ENCODE measurements around the gene MYNN.

DNA sequence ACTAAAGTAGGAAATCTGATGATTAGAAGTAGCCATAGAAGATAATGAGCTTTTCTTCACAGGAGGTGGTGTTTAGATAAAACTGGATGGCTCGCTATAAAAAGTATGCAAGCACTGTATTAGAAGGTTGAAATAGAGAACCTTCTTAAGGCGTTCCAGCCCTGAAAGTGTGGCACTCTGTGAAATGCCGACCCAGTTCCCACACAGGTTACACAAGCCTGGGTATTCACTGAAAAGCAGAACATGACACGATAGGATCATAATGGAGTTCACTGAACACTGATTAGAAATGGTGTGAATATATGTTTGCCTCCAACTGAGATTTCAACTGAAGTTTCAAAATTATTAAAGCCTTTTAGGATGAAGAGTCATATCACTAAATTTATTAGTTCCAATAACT, 54.5 kb downstream of the MYNN start:
- TF ChIP-seq, protein P1, sequence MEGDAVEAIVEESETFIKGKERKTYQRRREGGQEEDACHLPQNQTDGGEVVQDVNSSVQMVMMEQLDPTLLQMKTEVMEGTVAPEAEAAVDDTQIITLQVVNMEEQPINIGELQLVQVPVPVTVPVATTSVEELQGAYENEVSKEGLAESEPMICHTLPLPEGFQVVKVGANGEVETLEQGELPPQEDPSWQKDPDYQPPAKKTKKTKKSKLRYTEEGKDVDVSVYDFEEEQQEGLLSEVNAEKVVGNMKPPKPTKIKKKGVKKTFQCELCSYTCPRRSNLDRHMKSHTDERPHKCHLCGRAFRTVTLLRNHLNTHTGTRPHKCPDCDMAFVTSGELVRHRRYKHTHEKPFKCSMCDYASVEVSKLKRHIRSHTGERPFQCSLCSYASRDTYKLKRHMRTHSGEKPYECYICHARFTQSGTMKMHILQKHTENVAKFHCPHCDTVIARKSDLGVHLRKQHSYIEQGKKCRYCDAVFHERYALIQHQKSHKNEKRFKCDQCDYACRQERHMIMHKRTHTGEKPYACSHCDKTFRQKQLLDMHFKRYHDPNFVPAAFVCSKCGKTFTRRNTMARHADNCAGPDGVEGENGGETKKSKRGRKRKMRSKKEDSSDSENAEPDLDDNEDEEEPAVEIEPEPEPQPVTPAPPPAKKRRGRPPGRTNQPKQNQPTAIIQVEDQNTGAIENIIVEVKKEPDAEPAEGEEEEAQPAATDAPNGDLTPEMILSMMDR (IDR thresholded peaks at IDR 0.05), result no peak
- TF ChIP-seq SIN3A (IDR thresholded peaks at IDR 0.05; ENCODE audit: borderline replicate concordance, insufficient read depth, low read depth, low read length) (no peak), POLR2AphosphoS5 (IDR thresholded peaks at IDR 0.05; ENCODE audit: low read depth, low read length) (no peak), TCF7L2 (IDR thresholded peaks at IDR 0.05; ENCODE audit: low read depth, low read length) (no peak)
- TF ChIP-seq, protein P2, sequence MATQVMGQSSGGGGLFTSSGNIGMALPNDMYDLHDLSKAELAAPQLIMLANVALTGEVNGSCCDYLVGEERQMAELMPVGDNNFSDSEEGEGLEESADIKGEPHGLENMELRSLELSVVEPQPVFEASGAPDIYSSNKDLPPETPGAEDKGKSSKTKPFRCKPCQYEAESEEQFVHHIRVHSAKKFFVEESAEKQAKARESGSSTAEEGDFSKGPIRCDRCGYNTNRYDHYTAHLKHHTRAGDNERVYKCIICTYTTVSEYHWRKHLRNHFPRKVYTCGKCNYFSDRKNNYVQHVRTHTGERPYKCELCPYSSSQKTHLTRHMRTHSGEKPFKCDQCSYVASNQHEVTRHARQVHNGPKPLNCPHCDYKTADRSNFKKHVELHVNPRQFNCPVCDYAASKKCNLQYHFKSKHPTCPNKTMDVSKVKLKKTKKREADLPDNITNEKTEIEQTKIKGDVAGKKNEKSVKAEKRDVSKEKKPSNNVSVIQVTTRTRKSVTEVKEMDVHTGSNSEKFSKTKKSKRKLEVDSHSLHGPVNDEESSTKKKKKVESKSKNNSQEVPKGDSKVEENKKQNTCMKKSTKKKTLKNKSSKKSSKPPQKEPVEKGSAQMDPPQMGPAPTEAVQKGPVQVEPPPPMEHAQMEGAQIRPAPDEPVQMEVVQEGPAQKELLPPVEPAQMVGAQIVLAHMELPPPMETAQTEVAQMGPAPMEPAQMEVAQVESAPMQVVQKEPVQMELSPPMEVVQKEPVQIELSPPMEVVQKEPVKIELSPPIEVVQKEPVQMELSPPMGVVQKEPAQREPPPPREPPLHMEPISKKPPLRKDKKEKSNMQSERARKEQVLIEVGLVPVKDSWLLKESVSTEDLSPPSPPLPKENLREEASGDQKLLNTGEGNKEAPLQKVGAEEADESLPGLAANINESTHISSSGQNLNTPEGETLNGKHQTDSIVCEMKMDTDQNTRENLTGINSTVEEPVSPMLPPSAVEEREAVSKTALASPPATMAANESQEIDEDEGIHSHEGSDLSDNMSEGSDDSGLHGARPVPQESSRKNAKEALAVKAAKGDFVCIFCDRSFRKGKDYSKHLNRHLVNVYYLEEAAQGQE (IDR thresholded peaks at IDR 0.05; ENCODE audit: insufficient read depth in 1 of 2, low read depth in 2 of 2, low read length in 1 of 2), result no peak

Measured in Panc1 (cell line).